ENCODE results near the gene CHRNA7.

GRCh38 chr15:32067115-32067514, 36.8 kb downstream of the CHRNA7 start:
- TF ChIP-seq CTCF (IDR thresholded peaks at IDR 0.05) (no peak), POLR2A (IDR thresholded peaks at IDR 0.05) (no peak)

All from esophagus squamous epithelium (tissue), 4 donors.